Stimulated activated CD8-positive, alpha-beta memory T cell treated with anti-CD3 and anti-CD28 coated beads, Interleukin-2, amount 100 ng/mL, for 48 hours (primary cell): ENCODE data around the gene ZNF597.
A peak's percentile ranks its signal among the peaks of the same experiment; 100 is the strongest.

Source experiments
- DNase-seq, 2 donors: peaks; one replicate each; pipeline ENCODE4 v3.0.0-alpha.2; 2020; ENCODE audit warnings: low read depth in 2 of 2

Gene ZNF597

DNA sequence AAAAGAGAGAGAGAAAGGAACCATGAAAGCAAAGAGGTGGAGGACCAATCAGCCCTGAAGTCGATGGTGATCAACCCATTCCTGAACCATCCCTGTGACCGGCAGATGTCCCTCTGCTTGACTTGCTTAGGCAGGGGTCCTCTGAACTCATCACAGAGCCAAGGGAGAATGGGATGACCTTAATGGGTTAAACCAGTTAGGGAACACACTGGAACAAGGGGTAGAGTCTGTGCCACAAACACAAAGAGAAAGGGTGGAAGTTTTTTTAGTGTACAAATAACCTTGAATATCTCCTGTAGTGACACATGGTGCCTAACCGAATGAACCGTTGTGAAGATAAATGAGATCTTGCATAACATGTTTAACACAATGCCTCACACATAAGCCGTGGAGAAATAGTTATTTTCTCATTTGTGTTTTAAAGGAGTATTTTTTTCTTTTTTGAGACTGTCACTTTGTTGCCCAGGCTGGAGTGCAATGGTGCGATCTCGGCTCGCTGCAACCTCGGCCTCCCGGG, 11.4 kb upstream of the ZNF597 start:
- DNase-seq = no peak

DNA sequence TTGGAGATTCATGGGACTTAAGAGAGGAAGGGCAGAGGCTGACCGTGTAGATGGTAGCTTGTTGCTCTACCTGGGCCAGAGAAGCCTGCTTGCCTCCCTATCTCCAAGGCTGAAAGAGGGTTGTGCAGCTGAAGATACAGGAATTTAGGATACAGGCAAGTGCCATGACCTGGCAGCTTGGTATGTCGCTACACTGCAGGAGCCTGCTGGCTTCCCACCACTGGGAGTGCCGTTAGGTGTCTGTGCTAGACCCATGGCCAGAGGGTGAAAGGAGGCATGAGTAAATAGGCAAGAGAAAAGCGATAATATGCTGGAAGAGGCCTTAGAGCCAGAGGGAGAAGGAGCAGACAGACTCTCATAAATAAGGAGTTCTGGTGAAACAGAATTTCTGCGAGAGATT, 10.8 kb upstream of the ZNF597 start:
- no peak for DNase-seq

DNA sequence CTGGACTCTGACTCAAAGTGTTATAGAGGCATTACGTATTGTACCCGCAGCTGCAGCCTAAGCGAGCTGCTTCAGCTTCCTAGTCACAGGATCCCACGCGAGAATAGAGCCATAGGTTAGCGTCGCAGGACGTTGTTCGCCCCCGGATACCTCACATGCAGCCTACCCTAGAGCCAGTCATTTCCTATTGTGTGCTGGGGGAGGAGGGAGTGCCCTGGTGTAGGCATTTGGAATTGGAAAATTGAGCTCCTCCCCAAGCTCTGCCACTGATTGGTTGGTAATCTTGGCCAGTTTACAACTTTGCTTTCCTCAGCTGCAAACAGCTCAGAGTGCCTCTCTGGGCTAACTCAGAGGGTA, 706 bp upstream of the ZNF597 start:
- DNase-seq = peak in 1 of 2 donors; percentile 19

DNA sequence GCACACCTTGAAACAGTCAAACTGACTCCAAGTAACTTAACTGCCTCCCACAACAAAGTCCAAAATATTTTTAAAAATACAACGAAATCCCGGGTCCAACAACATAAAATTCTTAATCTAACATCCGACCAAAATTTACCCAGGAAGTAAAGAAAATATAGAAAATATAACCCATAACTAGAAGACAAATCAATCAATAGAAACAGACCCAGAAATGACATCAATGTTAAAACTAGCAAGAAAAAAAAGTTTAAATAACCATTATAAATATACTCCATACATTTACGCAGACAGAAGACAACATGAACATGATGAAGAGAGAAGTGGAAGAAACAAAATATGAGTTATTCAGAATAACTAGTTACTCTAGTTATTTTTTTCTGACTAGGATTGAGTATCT, 3.7 kb downstream of the ZNF597 start:
- no peak for DNase-seq

DNA sequence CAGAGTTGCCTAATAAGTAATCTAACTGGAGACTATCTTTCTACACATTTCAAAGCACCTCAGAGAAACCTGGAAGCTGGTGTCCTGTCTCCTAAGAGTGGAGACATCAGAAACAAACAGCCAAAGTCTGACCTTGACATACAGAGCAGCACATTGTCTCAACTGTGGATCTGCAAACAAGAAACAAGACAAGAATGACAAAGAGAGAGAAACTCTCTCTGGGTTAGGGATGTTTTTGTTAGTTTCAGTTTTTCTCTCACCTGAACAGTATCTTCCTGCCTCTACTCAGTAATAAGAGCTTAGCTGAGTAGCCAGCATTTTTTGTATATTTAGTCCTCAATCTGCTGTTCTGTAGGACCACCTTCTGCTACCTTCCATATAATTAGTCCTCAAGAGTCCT, 8.9 kb downstream of the ZNF597 start:
- DNase-seq = no peak

DNA sequence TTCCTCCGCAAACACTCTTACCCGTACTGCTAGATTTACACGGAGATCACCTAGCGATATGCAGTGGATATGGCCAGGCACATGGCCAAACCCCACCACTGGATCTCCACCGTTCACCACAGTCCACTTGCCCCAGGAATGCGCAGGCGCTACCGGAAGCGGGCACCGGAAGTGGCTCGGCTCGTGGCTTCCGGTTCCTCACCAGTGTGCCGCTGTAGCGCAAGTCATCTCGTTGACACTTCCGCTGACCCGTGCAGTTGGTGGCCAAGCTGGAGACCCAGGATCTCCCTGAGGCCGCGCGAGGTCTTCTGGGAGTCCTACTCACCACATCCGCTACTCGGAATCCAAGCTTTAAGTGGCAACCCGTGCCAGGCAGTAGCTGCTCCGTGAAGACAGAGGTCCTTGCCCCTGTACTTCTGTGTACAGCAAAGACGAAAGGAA, 11.5 kb downstream of the ZNF597 start:
- peak; percentile 36 to 66 for DNase-seq

DNA sequence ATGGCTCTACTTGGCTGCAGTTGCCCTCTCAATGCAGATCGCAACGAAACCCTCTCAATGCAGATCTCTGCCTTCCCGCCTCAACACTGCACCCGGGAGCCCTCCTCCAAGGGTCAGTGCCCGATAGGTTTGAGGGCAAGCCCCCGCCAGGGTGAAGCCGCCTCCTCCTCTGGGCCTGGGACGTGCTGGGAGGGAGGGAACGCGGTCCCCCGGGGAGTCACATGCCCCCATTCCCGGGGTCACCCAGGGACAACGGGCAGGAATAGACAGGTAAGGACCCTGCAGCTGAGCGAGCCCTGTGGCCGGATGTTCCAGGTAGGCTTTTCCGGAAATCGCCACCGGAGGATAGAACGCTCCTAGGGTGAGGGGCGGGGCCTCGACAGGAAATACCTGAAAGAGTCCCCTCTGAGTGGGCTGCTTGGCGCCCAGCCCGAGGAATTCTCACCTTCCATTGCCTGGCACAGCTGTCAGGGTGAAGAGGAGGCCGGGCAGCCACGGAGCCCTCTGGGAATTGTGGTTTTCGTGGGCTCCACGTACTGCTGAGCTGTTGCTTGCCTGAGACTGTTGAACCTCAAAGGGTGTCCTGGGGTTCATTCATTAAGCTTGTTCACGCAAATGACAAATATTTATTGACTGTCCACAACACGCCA, 29.4 kb downstream of the ZNF597 start:
- no peak for DNase-seq

DNA sequence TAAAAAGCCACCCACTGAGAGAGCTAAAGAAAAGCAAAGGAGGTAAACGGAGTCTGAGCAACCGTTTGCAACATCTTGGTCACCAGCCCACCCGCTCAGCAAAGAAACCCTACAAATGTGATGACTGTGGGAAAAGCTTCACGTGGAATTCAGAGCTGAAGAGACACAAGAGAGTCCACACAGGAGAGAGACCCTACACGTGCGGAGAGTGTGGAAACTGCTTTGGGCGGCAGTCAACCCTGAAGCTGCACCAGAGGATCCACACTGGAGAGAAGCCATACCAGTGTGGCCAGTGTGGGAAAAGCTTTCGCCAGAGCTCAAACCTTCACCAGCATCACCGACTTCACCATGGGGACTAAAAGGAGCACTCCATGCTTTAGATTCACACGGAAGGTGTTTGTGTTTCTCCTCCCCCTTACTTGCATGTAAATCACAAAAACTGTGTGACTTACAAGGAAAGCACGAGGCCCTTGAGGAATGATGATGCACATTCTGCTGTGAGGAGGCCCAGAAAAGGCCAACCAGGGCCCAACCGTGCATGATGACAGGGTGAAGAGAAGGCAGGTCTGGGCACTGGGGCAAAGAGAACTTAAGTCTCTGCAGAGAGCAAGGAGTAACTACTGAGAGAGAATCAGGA, 34.6 kb downstream of the ZNF597 start:
- DNase-seq = no peak

DNA sequence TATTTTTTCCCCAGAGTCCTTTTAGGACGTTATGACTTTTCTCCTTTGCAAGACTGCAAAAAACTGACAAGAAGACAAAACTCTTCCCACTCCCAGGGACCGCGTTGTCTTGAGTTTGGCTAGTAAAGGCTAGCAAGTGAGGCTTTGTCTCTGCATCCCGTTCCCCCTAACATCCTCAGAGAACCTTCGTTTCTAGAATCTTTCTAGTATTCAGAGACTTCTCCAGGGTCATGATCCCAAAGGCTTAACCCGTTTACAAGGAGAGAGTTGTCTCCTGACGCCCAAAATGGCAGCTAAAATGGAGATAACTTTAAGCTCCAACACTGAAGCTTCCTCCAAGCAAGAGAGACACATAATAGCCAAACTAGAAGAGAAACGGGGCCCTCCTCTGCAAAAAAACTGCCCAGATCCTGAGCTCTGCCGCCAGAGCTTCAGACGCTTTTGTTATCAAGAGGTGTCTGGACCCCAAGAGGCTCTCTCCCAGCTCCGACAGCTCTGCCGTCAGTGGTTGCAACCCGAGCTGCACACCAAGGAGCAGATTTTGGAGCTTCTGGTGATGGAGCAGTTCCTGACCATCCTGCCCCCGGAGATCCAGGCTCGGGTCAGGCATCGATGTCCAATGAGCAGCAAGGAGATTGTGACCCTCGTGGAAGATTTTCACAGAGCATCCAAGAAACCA, 41.4 kb downstream of the ZNF597 start:
- no peak for DNase-seq

DNA sequence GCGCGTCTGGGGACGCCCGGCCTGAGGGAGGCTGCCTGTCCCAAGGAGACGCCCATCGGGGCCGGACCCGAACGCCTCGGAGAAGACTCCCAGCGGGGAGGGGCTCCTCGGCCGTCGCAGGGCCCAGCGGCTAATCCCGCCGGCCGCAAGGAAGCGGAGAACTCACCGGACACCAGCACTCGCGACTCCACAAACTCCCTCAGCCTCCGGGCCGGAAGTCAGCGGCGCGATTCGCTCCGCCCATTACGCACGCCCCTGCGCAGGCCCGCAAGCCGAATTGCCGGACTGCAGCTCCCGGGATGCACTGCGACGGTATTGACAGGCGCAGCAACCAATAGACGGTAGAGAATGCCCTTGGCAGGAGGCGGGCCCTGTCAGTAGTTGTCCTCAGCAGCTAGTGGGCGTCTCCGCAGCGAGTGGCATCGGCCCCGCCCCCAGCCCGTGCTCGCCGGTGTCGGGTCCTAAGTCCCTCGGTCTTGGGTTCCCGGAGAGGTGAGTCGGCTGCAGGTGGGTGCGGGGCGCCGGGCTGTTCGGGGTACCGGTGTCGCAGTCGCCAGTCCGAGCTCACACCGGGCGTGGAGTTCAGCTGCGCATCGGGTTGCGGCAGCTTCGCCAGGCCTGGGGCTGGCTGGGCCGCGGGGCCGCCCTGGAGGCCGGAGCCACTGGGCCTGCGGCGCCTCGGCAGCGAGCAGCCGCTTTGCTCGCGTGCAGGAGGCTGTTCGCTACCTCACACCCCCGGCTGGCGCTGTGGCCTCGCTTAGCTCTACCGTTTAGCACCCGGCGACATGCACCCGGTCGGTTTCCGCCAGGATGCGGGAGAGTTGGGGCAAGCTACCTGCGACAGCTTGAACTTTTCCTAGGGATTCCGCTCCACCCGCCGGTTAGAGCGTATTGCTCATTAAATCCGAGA, 42.3 kb downstream of the ZNF597 start, which contains the start of the genes ZNF174 and ZSCAN32:
ZNF174 (plus strand) TSS at position 437 of the 910 bp plus-strand sequence. CDS start 790 bp downstream, outside the sequence.
ZSCAN32 (minus strand) TSS at position 226 of the 910 bp plus-strand sequence. CDS start 3,447 bp downstream, outside the sequence.
- peak; percentile 95 to 97 for DNase-seq

DNA sequence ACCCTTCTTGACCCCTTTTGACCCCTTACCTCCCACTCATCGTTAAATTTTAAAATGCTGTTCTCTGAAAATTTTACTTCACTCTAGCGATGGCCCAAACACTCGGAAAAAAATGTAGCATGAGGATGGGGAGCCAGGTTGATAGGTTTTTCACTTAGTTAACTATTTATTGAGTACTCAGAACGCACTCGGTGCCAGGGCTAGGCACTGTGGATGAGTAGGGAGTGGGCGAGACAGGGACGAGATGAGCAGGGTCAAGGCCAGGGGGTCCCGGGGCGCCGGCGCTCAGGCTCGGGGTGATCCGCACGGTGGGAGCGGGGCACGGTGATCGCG, 42.9 kb downstream of the ZNF597 start:
- DNase-seq = no peak

DNA sequence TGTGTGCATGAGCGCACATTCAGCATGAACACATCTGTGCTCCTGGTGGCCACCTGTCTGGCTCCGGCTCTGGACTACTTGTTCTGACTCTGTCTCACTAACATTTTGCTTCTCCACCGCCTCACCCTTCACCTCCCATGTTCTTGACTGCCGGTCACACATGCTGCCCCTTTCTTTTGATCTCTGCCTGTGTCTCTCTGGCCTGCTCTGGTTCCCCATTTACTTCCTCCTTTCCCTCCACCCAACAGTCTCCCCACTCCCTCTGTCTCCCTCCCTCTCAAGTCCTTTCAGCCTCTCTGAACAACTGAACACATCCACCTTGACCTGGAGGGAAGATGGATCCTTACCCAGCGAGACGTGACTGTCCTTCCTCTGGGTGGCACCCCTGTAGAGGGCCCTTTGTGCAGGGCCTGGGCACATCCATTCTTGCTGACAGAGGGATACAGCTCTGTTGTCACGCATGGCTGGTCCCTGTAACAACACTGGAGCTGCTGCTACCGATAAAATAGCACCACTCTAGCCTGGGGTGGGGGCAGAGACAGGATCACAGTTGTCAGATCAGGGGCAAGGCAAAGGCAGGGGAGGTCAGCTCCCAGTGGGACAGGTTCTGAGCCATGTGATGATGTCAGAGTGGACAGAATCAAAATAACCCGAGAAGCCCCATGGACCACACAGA, 53.5 kb downstream of the ZNF597 start:
- no peak for DNase-seq

DNA sequence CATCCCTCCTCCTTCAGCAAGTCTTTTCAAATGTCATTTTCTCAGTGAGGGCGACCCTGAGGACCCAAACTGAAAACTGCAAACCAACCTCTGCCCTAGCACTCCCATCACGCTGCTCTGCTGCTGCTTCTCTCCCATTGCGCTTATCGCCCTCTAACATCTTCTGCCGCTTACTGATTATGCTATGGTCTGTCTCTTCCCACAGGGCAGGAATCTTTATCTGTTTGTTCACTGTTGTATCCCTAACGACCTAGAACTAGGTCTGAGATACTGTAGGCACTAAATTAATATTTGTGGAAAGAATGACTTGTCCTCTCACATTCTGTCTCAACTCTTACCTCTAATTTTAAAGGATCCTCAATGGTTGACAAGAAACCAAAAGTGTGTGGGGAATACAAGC, 55.0 kb downstream of the ZNF597 start:
- DNase-seq = no peak

DNA sequence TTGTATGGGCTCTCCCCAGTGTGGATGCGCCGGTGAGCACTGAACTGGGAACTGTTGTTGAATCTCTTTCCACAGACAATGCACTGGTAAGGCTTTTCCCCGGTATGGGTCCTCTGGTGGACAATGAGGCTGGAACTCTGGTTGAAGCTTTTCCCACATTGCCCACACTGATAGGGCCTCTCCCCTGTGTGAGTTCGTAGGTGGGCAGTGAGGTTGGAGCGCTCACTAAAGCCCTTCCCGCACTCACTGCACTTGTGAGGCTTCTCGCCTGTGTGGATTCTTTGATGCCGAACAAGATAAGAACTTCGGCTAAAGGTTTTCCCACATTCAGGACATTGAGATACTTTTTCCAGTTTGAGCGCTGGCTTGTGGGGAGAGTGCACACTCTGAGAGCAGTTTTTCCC, 60.3 kb downstream of the ZNF597 start:
- DNase-seq = no peak
